Calu3 (cell line): ENCODE measurements around the gene ELMO1. TPM values are rescaled to one million over a fixed set of nuclear protein-coding genes. Genes with fewer than 3 reads are reported as not detected.
"Not testable (repeated sequence)": the region's sequence is repeated elsewhere in the genome, so short reads cannot be mapped to it uniquely, and the experiment has no call there.

Experiments used
- BruUV-seq: library from RNA; stranded (reverse); fragments of 400-500 nt; replicated peaks from 2 replicates; lab custom pipeline; 2021; lab: Mats Ljungman, UMichigan
- CTCF ChIA-PET: fragments of 300-600 bp; sonication (Branson Sonifier 250); formaldehyde crosslinking; loops from one replicate; lab custom pipeline; 2022; ENCODE audit warnings: antibody characterized with exemption; lab: Charles Lee
- DNase-seq: peaks from one replicate; pipeline ENCODE4 v3.0.0; 2022
- H3K27ac Mint-ChIP-seq: one replicate; pipeline ENCODE4 v1.8.0; 2022; ENCODE audit warnings: mixed read lengths; ENCODE audit not compliant: unreplicated experiment
- H3K27me3 Mint-ChIP-seq: one replicate; pipeline ENCODE4 v1.8.0; 2022; ENCODE audit warnings: mixed read lengths; ENCODE audit not compliant: unreplicated experiment
- H3K36me3 Mint-ChIP-seq: one replicate; pipeline ENCODE4 v1.8.0; 2022; ENCODE audit warnings: mild to moderate bottlenecking, moderate library complexity, mixed read lengths; ENCODE audit not compliant: insufficient read depth, unreplicated experiment
- H3K4me1 Mint-ChIP-seq: one replicate; pipeline ENCODE4 v1.8.0; 2022; ENCODE audit warnings: mild to moderate bottlenecking, low read depth, mixed read lengths; ENCODE audit not compliant: unreplicated experiment
- H3K4me3 Mint-ChIP-seq: one replicate; pipeline ENCODE4 v1.8.0; 2022; ENCODE audit warnings: mild to moderate bottlenecking, low read depth, moderate library complexity, mixed read lengths; ENCODE audit not compliant: unreplicated experiment
- H3K9me3 Mint-ChIP-seq: one replicate; pipeline ENCODE4 v1.8.0; 2022; ENCODE audit warnings: low read depth, mixed read lengths; ENCODE audit not compliant: unreplicated experiment
- CTCF ChIP-seq: fragments of 200-600 bp; IDR thresholded peaks from one replicate; pipeline ENCODE4 v1.8.0; 2022; ENCODE audit warnings: antibody characterized with exemption; ENCODE audit not compliant: unreplicated experiment
- intact Hi-C: fragments of 100-400 bp; cut with micrococcal nuclease; formaldehyde crosslinking; loops from one replicate; pipeline ENCODE4 v1.10.0; 2022; ENCODE audit not compliant: unreplicated experiment
- total RNA-seq: library from RNA; stranded (reverse); gene quantifications from 2 replicates; pipeline ENCODE4 v1.2.3, GENCODE V29; 2022

Gene ELMO1
- total RNA-seq, 1 experiment from 2014 or later: not detected

- Mint-ChIP-seq H3K36me3 (no peaks in the 10 kb centered on the region), H3K4me3 (no peak overlapping the region), H3K27ac (no peak overlapping the region), H3K9me3 (peaks cover 10% of the 10 kb centered on the region), H3K4me1 (no peaks in the 10 kb centered on the region), H3K27me3 (no peaks in the 10 kb centered on the region)
- CTCF ChIA-PET: no interaction called here
- intact Hi-C loops: no loop called here
- TF ChIP-seq CTCF: no peak
- DNase-seq: no peak
- BruUV-seq: no TSS peak
These were observed 306.9 kb downstream of the ELMO1 start for GRCh38 chr7:37141742-37142141.

GRCh38 chr7:37133902-37134301 is 314.8 kb downstream of the ELMO1 start:
- H3K4me3 Mint-ChIP-seq, H3K36me3 Mint-ChIP-seq, intact Hi-C loops, DNase-seq, BruUV-seq, H3K27ac Mint-ChIP-seq, H3K4me1 Mint-ChIP-seq: not testable (repeated sequence)
- CTCF ChIA-PET: interaction anchor here (0.7 kb wide), 1 partner anchor 45 kb away, joined by 3 read pairs; no protein-coding TSS in a partner anchor
- Mint-ChIP-seq H3K27me3 (peaks cover 10% of the 10 kb centered on the region), H3K9me3 (peaks cover 10% of the 10 kb centered on the region)

GRCh38 chr7:37131855-37132254 is 316.8 kb downstream of the ELMO1 start:
- H3K4me3 Mint-ChIP-seq: no peak overlapping the region
- BruUV-seq: no TSS peak
- no peak overlapping the region for H3K27ac Mint-ChIP-seq
- H3K27me3 Mint-ChIP-seq: peaks cover 10% of the 10 kb centered on the region
- no peaks in the 10 kb centered on the region for H3K36me3 Mint-ChIP-seq
- H3K9me3 Mint-ChIP-seq: peaks cover 9% of the 10 kb centered on the region
- no peaks in the 10 kb centered on the region for H3K4me1 Mint-ChIP-seq
- TF ChIP-seq CTCF: no peak
- no peak for DNase-seq
- CTCF ChIA-PET: no interaction called here
- intact Hi-C loops: no loop called here

GRCh38 chr7:37129035-37129425 is 319.6 kb downstream of the ELMO1 start:
- intact Hi-C loops: no loop called here
- no peak for DNase-seq
- H3K27me3 Mint-ChIP-seq: peaks cover 10% of the 10 kb centered on the region
- H3K27ac Mint-ChIP-seq: no peak overlapping the region
- peaks cover 11% of the 10 kb centered on the region for H3K9me3 Mint-ChIP-seq
- H3K4me1 Mint-ChIP-seq: no peaks in the 10 kb centered on the region
- no peak overlapping the region for H3K4me3 Mint-ChIP-seq
- TF ChIP-seq CTCF: no peak
- BruUV-seq: no TSS peak
- CTCF ChIA-PET: no interaction called here
- H3K36me3 Mint-ChIP-seq: no peaks in the 10 kb centered on the region

- Mint-ChIP-seq H3K36me3 (no peaks in the 10 kb centered on the region), H3K4me1 (no peaks in the 10 kb centered on the region), H3K27me3 (peaks cover 10% of the 10 kb centered on the region), H3K4me3 (no peak overlapping the region), H3K9me3 (peaks cover 8% of the 10 kb centered on the region), H3K27ac (no peak overlapping the region)
- DNase-seq: no peak
- CTCF ChIA-PET: interaction anchor here (0.5 kb wide), 1 partner anchor 24 kb away, joined by 3 read pairs; no protein-coding TSS in a partner anchor
- BruUV-seq: no TSS peak
- intact Hi-C loops: no loop called here
- TF ChIP-seq CTCF: no peak
These were observed 320.2 kb downstream of the ELMO1 start for GRCh38 chr7:37128327-37129034.
